ENCODE measurements around the gene HEBP1.

HEBP1 gene

GRCh38 chr12:13023811-13024530, 23.9 kb upstream of the HEBP1 start:
- DNase-seq, result no peak

- DNase-seq, result no peak
Observed at GRCh38 chr12:13022851-13023271, 22.8 kb upstream of the HEBP1 start.

GRCh38 chr12:13011098-13011497, 11.0 kb upstream of the HEBP1 start:
- no peak for DNase-seq

- DNase-seq, result no peak
Observed at GRCh38 chr12:13008741-13009380, 8.8 kb upstream of the HEBP1 start.

- DNase-seq, result no peak
Observed at GRCh38 chr12:13007496-13008233, 7.6 kb upstream of the HEBP1 start.

- DNase-seq, result no peak
Observed at GRCh38 chr12:13005649-13006048, 5.6 kb upstream of the HEBP1 start.

- DNase-seq, result no peak
Observed at GRCh38 chr12:13004986-13005385, 4.9 kb upstream of the HEBP1 start.

GRCh38 chr12:13004361-13004760, 4.3 kb upstream of the HEBP1 start:
- DNase-seq, result no peak

GRCh38 chr12:13002301-13003097, 2.4 kb upstream of the HEBP1 start:
- no peak for DNase-seq

GRCh38 chr12:13001775-13002040, 1.6 kb upstream of the HEBP1 start:
- no peak for DNase-seq

- no peak for DNase-seq
Observed at GRCh38 chr12:13000925-13001774, 1.1 kb upstream of the HEBP1 start.

- no peak for DNase-seq
Observed at GRCh38 chr12:13000616-13000924, 505 bp upstream of the HEBP1 start.

- no peak for DNase-seq
Observed at GRCh38 chr12:12999271-12999958, 650 bp downstream of the HEBP1 start.

GRCh38 chr12:12998248-12998647, 1.8 kb downstream of the HEBP1 start:
- no peak for DNase-seq

- DNase-seq, result no peak
Observed at GRCh38 chr12:12997734-12998133, 2.3 kb downstream of the HEBP1 start.

GRCh38 chr12:12997156-12997555, 2.9 kb downstream of the HEBP1 start:
- DNase-seq, result no peak

GRCh38 chr12:12996209-12996608, 3.9 kb downstream of the HEBP1 start:
- DNase-seq, result no peak

- DNase-seq, result no peak
Observed at GRCh38 chr12:12995088-12995487, 5.0 kb downstream of the HEBP1 start.

GRCh38 chr12:12993367-12993766, 6.7 kb downstream of the HEBP1 start:
- DNase-seq, result no peak

- DNase-seq, result no peak
Observed at GRCh38 chr12:12992418-12993130, 7.5 kb downstream of the HEBP1 start.

- DNase-seq, result no peak
Observed at GRCh38 chr12:12990700-12991468, 9.2 kb downstream of the HEBP1 start.

All from NCI-H1694 (cell line).